ENCODE measurements around the gene TGIF2.
"Not testable (repeated sequence)": the region's sequence is repeated elsewhere in the genome, so short reads cannot be mapped to it uniquely, and the experiment has no call there.

The TGIF2 gene

GRCh38 chr20:36576081-36576445 lies 2.7 kb downstream of the TGIF2 start:
- in situ Hi-C loops (cut with MboI; ENCODE audit: low sequenced_read_pairs), result no loop called here

- in situ Hi-C loops (cut with MboI; ENCODE audit: low sequenced_read_pairs), result no loop called here
These were observed 5.1 kb downstream of the TGIF2 start for GRCh38 chr20:36578356-36579041.

- in situ Hi-C loops (cut with MboI; ENCODE audit: low sequenced_read_pairs), result no loop called here
These were observed 6.7 kb downstream of the TGIF2 start for GRCh38 chr20:36579996-36580545.

GRCh38 chr20:36582322-36582721 lies 8.9 kb downstream of the TGIF2 start:
- in situ Hi-C loops (cut with MboI; ENCODE audit: low sequenced_read_pairs), result no loop called here

- in situ Hi-C loops (cut with MboI; ENCODE audit: low sequenced_read_pairs), result no loop called here
These were observed 9.4 kb downstream of the TGIF2 start for GRCh38 chr20:36582821-36583220.

- in situ Hi-C loops (cut with MboI; ENCODE audit: low sequenced_read_pairs), result no loop called here
These were observed 10.7 kb downstream of the TGIF2 start for GRCh38 chr20:36584018-36584481.

GRCh38 chr20:36585410-36586125 lies 12.2 kb downstream of the TGIF2 start:
- in situ Hi-C loops (cut with MboI; ENCODE audit: low sequenced_read_pairs), result no loop called here

GRCh38 chr20:36587388-36588070 lies 14.1 kb downstream of the TGIF2 start:
- in situ Hi-C loops (cut with MboI; ENCODE audit: low sequenced_read_pairs), result no loop called here

- in situ Hi-C loops (cut with MboI; ENCODE audit: low sequenced_read_pairs), result no loop called here
These were observed 17.9 kb downstream of the TGIF2 start for GRCh38 chr20:36591281-36591680.

GRCh38 chr20:36591854-36592641 lies 18.7 kb downstream of the TGIF2 start:
- in situ Hi-C loops (cut with MboI; ENCODE audit: low sequenced_read_pairs), result no loop called here

- in situ Hi-C loops (cut with MboI; ENCODE audit: low sequenced_read_pairs), result no loop called here
These were observed 20.0 kb downstream of the TGIF2 start for GRCh38 chr20:36593347-36593929.

GRCh38 chr20:36599912-36600345 lies 26.5 kb downstream of the TGIF2 start:
- in situ Hi-C loops (cut with MboI; ENCODE audit: low sequenced_read_pairs), result no loop called here

GRCh38 chr20:36601540-36601939 lies 28.1 kb downstream of the TGIF2 start:
- in situ Hi-C loops (cut with MboI; ENCODE audit: low sequenced_read_pairs), result no loop called here

GRCh38 chr20:36604952-36605398 lies 31.6 kb downstream of the TGIF2 start:
- in situ Hi-C loops (cut with MboI; ENCODE audit: low sequenced_read_pairs), result no loop called here

- in situ Hi-C loops (cut with MboI; ENCODE audit: low sequenced_read_pairs), result no loop called here
These were observed 32.2 kb downstream of the TGIF2 start, which contains the start of gene RAB5IF for GRCh38 chr20:36605399-36606157. RAB5IF (plus strand) TSS chr20:36605779; CDS start chr20:36605952, 173 bp downstream.

- in situ Hi-C loops (cut with MboI; ENCODE audit: low sequenced_read_pairs), result no loop called here
These were observed 33.0 kb downstream of the TGIF2 start for GRCh38 chr20:36606158-36607066.

GRCh38 chr20:36607586-36608387 lies 34.4 kb downstream of the TGIF2 start:
- in situ Hi-C loops (cut with MboI; ENCODE audit: low sequenced_read_pairs), result no loop called here

GRCh38 chr20:36608388-36608728 lies 35.0 kb downstream of the TGIF2 start:
- in situ Hi-C loops (cut with MboI; ENCODE audit: low sequenced_read_pairs), result not testable (repeated sequence)

Data from HL-60/S4 treated with retinoic acid at 250 ng/mL for 4 days and 3 days (cell line).